GM20000 (cell line): Measurements from ENCODE around the gene NCSTN.

Experiments used
- DNase-seq: peaks from one replicate; pipeline ENCODE4 v3.0.0; 2012; ENCODE audit warnings: low spot score
- CTCF ChIP-seq: IDR thresholded peaks from 2 replicates; pipeline ENCODE4 v1.5.1; 2012; ENCODE audit warnings: mild to moderate bottlenecking, control low read depth; ENCODE audit errors: extremely low read depth, missing control alignments

The NCSTN gene

DNA sequence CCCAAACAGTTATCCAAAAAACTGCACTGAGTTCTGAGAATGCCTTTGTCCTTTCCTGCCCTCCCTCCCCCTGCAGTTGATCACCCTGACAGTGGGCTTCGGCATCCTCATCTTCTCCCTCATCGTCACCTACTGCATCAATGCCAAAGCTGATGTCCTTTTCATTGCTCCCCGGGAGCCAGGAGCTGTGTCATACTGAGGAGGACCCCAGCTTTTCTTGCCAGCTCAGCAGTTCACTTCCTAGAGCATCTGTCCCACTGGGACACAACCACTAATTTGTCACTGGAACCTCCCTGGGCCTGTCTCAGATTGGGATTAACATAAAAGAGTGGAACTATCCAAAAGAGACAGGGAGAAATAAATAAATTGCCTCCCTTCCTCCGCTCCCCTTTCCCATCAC is 14.9 kb downstream of the NCSTN start:
- TF ChIP-seq CTCF, result no peak
- DNase-seq, result no peak

DNA sequence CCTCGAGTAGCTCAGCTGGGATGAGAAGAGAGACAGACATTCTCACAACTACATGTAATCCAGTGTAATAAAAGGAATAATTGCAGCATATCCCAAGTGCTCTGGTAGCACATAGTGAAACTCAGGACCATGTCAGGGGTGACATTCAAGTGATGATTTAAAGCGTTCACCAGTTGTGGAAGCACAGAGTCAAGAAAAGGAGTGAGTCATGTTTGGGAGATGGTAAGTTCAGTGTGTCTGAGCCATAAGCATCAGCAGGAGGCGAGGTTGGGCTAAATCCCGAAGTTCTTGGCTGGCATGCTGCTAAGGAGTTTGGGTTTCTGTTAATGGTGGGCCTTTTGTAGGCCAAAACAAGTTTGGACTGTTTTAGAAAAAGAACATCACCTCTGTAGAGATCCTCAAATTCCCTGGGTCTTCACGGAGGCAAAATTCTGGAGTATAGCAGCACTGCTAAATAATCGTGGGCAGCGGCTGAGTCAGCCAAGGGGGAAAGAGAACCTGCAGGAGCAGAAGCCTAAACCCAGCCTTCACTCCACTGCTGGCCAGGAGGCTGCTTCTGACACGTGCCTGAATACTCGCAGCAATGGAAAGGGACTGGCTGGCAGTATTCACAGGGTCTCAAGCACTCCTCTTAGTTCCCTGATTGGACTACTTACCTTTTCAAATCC is 16.5 kb downstream of the NCSTN start:
- DNase-seq, result no peak
- no peak for TF ChIP-seq CTCF

DNA sequence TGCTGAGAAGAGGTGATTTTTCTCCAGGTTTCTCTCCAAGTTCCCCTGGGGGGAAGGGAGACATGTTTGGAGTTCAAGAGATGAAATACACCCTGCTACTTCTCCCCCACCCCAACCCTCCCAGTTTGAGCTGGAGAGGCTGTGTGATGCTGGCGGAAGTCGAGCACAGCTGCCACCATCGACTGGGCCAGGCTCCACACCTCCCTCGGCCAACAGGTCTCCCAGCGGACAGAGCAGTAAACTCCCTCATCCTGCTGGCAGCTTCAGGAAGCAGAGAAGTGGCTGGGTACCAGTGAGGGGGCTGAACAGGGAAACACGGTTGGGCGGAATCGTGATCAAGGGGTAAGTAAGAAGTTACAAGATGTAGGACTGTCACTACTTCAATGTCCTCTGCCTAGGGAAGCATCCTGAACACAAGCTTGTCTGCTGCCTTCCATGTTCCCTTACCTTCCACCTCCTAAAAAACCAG is 17.1 kb downstream of the NCSTN start:
- no peak for DNase-seq
- no peak for TF ChIP-seq CTCF

DNA sequence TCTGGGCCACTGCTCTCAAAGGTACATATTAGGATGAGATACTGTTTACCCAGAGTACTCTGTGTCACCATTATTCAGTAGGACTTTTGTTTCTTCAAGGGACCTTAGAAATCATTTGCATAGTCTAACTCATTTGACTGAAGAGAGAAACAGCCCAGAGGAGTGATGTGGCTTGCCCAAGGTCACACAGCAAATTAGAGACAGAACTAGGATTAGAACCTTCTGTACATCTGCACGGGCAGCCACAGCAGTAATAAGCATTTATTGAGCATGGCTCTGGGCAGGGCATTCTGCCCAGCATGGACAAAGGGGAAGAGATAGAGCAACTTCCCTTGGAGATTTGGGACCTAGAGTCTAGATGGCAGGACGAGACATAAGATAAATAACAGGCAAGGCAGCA is 18.0 kb downstream of the NCSTN start:
- DNase-seq, result no peak
- no peak for TF ChIP-seq CTCF

DNA sequence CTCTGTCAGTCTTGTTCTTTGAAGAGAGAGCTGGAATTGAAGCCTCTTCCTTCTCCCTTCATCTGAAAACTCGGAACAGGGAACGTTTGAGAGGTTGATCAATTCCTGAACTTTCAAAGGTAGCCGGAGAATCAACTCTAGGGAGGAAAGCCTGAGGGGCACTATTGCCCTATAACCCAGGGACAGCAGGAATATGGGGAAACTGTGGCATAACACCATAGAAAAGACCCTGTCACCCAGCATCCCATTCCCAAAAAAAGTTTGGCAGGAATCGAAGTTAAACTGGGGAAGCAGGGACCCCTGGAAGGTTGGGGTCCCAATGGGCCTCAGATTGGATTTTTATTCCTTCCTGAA is 18.6 kb downstream of the NCSTN start:
- DNase-seq, result no peak
- no peak for TF ChIP-seq CTCF

- TF ChIP-seq CTCF, result no peak
- no peak for DNase-seq
These were observed 19.2 kb downstream of the NCSTN start for GRCh38 chr1:160362168-160362957.

DNA sequence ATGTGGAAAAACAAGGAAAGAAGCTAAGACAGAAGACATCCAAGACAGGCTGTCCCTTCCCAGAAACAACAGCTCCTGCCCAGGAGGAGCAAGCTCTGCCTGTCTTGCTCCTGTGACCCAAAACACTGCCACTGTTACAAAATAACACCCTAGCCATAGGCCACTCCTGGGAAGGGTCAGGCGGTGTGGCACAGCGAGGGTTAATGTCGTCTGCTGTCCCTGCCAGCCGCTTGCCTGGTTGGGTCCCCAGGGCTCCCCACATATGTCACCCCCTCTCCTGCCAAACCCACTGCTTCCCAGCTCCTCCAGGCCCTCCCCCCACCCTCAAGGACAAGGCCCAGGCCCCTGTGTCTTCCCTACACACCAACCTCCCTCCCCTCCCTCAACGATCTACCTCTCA is 19.8 kb downstream of the NCSTN start:
- no peak for TF ChIP-seq CTCF
- DNase-seq, result no peak
